Loucy (cell line): ENCODE results near the gene MISP3.

Experiments
- CTCF ChIP-seq: fragments of 200-600 bp; sonication (generic); conservative IDR thresholded peaks from 2 replicates; pipeline ENCODE4 v1.5.1; 2014; ENCODE audit warnings: mild to moderate bottlenecking, antibody characterized with exemption, low read length
- EZH2phosphoT487 ChIP-seq: fragments of 200-600 bp; IDR thresholded peaks from 2 replicates; pipeline ENCODE4 v1.6.1; 2018; ENCODE audit warnings: antibody characterized with exemption, mild to moderate bottlenecking, moderate library complexity, borderline replicate concordance

- TF ChIP-seq CTCF (no peak), EZH2phosphoT487 (no peak)
These were observed 33.4 kb upstream of the MISP3 start for GRCh38 chr19:14039181-14039580.
